Measurements from ENCODE around the gene DNAH11. TPM values are rescaled to one million over a fixed set of nuclear protein-coding genes. Genes with fewer than 3 reads are reported as not detected.
A peak's percentile ranks its signal among the peaks of the same experiment; 100 is the strongest.

Gene DNAH11
- total and polyA plus RNA-seq, 4 donors, result 1.8 to 24.7 (median 8.1) TPM

DNA sequence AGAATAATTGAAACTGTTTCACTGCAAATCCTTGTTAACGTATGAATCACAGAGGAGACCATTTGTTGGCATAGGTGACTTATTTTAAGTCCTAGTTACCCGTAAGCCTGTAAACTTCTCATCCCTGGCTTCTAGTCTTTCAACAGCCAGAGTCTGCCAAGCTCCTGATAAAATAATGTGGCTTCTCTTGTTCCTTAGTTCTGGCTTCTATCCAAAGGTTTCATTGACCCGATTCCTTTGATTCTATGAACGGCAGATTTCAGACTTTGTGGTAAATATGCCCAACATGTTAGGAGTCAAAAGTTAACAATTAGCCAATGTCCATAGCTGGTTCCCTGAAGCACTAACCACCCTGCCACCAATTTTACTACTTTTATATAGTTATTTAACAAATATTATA, 23.3 kb downstream of the DNAH11 start:
- H3K9ac ChIP-seq (ENCODE audit: insufficient read depth in 1 of 2, low read length in 2 of 2), result no peak overlapping the region
- TF ChIP-seq, protein P1, sequence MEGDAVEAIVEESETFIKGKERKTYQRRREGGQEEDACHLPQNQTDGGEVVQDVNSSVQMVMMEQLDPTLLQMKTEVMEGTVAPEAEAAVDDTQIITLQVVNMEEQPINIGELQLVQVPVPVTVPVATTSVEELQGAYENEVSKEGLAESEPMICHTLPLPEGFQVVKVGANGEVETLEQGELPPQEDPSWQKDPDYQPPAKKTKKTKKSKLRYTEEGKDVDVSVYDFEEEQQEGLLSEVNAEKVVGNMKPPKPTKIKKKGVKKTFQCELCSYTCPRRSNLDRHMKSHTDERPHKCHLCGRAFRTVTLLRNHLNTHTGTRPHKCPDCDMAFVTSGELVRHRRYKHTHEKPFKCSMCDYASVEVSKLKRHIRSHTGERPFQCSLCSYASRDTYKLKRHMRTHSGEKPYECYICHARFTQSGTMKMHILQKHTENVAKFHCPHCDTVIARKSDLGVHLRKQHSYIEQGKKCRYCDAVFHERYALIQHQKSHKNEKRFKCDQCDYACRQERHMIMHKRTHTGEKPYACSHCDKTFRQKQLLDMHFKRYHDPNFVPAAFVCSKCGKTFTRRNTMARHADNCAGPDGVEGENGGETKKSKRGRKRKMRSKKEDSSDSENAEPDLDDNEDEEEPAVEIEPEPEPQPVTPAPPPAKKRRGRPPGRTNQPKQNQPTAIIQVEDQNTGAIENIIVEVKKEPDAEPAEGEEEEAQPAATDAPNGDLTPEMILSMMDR (IDR thresholded peaks at IDR 0.05; ENCODE audit: control extremely low read depth, extremely low read depth), result no peak
- H3K9me3 ChIP-seq (ENCODE audit: control insufficient read depth in 4 of 4, insufficient read depth in 3 of 4, low read length in 3 of 4), result no peaks in the 10 kb centered on the region
- H3K36me3 ChIP-seq (ENCODE audit: control insufficient read depth in 4 of 4, insufficient read depth in 4 of 4, low read length in 4 of 4), result no peaks in the 10 kb centered on the region
- no peak overlapping the region for H3K27ac ChIP-seq (ENCODE audit: low read depth in 1 of 2, low read length in 1 of 2)
- ATAC-seq (ENCODE audit: insufficient read depth, low FRiP score) (no peak), DNase-seq (no peak)
- no peaks in the 10 kb centered on the region for H3K27me3 ChIP-seq (ENCODE audit: control insufficient read depth in 3 of 3, insufficient read depth in 3 of 3, low read length in 2 of 3)
- H3K4me3 ChIP-seq, result no peak overlapping the region
- WGBS, 2 donors, result 63 to 81% methylated on average over 4 of the region's 4 CpGs
- H3K4me1 ChIP-seq (ENCODE audit: control insufficient read depth in 5 of 5, insufficient read depth in 5 of 5, low read length in 5 of 5), result no peaks in the 10 kb centered on the region

DNA sequence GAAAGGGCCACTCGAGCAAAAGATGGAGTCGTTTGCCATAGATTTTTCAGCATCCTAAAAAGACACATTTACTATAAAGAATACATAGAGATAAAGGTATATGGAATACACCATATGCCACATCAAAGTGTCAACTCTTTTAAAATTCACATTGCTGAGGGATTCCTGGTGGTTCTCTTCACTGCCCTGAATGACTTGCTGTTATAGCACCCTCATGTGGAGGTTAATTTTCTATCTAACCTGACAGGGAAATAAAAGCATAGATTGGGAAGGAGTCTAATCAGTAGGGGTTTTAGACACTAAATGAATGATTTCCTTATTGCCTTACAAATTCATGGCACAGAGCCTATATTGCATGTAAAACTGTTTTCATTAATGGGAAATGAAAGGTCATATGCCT, 25.9 kb downstream of the DNAH11 start:
- 70 to 80% methylated on average over 2 of the region's 2 CpGs for WGBS, 2 donors
- Histone ChIP-seq H3K9ac (ENCODE audit: insufficient read depth in 1 of 2, low read length in 2 of 2) (no peak overlapping the region), H3K27ac (ENCODE audit: low read depth in 1 of 2, low read length in 1 of 2) (no peak overlapping the region), H3K4me3 (no peak overlapping the region), H3K4me1 (ENCODE audit: control insufficient read depth in 5 of 5, insufficient read depth in 5 of 5, low read length in 5 of 5) (no peaks in the 10 kb centered on the region), H3K36me3 (ENCODE audit: control insufficient read depth in 4 of 4, insufficient read depth in 4 of 4, low read length in 4 of 4) (no peaks in the 10 kb centered on the region), H3K27me3 (ENCODE audit: control insufficient read depth in 3 of 3, insufficient read depth in 3 of 3, low read length in 2 of 3) (no peaks in the 10 kb centered on the region), H3K9me3 (ENCODE audit: control insufficient read depth in 4 of 4, insufficient read depth in 3 of 4, low read length in 3 of 4) (no peaks in the 10 kb centered on the region)
- ATAC-seq (ENCODE audit: insufficient read depth, low FRiP score) (no peak), DNase-seq (peak in 1 of 3 donors; percentile 24)
- TF ChIP-seq, protein P1 (IDR thresholded peaks at IDR 0.05; ENCODE audit: control extremely low read depth, extremely low read depth), result no peak

DNA sequence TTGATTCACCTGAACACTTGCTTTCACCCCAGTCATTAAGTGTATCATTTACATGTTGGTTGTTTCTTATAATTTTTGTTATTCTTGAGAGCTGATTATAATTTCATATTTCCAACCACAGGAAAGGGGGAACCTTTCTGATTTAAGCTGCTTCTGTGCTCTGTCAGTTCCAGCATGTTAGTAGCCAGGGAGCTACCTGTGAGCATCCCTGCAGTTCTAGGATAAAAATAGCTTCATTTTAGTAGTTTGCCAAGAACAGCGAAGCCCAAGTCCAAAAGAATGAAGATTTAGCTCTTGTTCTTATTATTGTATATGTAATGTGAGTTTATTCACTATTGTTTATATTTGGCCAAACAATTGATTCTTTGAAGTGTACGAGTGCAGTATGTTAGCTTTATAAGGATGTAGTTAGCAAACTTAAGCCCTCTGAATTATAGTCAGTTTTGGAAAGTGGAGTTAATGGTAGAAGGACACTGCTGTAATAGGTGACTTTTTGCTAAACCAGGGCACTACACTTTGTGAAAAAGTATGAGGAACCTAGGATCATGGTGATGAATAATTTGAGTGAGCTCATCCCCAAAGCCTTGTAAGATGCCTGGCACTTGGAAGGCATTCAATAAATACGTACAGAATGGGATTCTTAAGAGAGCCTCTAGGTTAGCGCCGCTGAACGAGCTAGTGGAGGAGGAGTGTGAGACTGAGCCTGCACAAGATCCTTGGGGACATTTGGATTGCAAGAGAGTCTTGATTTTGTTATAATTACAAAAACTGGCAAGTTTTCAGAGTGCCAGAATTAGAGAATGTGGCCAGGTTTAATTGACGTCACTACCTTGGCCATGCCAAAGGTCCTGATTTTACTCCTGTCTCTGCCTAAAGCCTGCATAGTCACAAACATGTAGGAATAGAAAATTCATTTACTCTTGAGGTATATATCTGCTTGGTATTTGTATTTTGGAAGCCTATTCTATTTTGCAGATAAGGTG, 29.8 kb downstream of the DNAH11 start:
- 70 to 84% methylated on average over 7 of the region's 7 CpGs for WGBS, 2 donors
- no peak overlapping the region for H3K9ac ChIP-seq (ENCODE audit: insufficient read depth in 1 of 2, low read length in 2 of 2)
- H3K9me3 ChIP-seq (ENCODE audit: control insufficient read depth in 4 of 4, insufficient read depth in 3 of 4, low read length in 3 of 4), result no peaks in the 10 kb centered on the region
- ATAC-seq (ENCODE audit: insufficient read depth, low FRiP score), result no peak
- H3K36me3 ChIP-seq (ENCODE audit: control insufficient read depth in 4 of 4, insufficient read depth in 4 of 4, low read length in 4 of 4), result no peaks in the 10 kb centered on the region
- TF ChIP-seq, protein P1 (IDR thresholded peaks at IDR 0.05; ENCODE audit: control extremely low read depth, extremely low read depth), result no peak
- no peak overlapping the region for H3K27ac ChIP-seq (ENCODE audit: low read depth in 1 of 2, low read length in 1 of 2)
- peaks cover 0 to 7% (median 0%) of the 10 kb centered on the region in 5 donors for H3K4me1 ChIP-seq (ENCODE audit: control insufficient read depth in 5 of 5, insufficient read depth in 5 of 5, low read length in 5 of 5)
- H3K4me3 ChIP-seq, result no peak overlapping the region
- H3K27me3 ChIP-seq (ENCODE audit: control insufficient read depth in 3 of 3, insufficient read depth in 3 of 3, low read length in 2 of 3), result no peaks in the 10 kb centered on the region
- DNase-seq, result no peak

Data from lung (tissue), 12 donors.